ENCODE measurements around the gene GFRAL. TPM values are rescaled to one million over a fixed set of nuclear protein-coding genes. Genes with fewer than 3 reads are reported as not detected.

The GFRAL gene, protein sequence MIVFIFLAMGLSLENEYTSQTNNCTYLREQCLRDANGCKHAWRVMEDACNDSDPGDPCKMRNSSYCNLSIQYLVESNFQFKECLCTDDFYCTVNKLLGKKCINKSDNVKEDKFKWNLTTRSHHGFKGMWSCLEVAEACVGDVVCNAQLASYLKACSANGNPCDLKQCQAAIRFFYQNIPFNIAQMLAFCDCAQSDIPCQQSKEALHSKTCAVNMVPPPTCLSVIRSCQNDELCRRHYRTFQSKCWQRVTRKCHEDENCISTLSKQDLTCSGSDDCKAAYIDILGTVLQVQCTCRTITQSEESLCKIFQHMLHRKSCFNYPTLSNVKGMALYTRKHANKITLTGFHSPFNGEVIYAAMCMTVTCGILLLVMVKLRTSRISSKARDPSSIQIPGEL
- total RNA-seq (2014; rRNA removed) = not detected in 2 replicates
- Bru-seq, nascent RNA = percentile 2 among the genes with signal in this experiment
- percentile 1 among the genes with signal in this experiment for BruChase-seq, experiment 1, labeled RNA remaining after a 6-hour chase
- percentile 3 among the genes with signal in this experiment for BruChase-seq, experiment 2, labeled RNA remaining after a 2-hour chase
- long read RNA-seq = 0 reads

DNA sequence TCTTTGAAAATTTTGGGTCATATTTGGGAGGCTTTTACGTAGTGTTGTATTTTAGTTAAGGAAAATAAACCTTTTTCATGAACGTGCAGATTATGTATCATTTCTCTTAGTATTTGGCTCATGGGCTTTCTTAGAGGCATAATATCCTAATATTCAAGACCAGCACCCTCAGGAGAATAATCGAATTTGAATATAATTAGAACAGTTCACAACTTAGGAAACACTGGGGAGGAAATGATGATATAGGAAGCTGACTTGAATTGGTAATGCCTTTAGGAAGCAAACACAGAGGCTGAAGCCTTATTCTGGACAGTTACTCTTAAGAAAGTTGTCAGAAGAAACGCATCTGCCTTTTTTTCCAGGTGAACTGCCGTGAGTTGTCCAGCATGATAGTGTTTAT, at the start of gene GFRAL:
Gene GFRAL (plus strand): TSS at position 301 of the 400 bp plus-strand sequence. CDS start 86 bp downstream, at position 387.
- POLR2A ChIA-PET (ENCODE audit: unreplicated experiment) = no interaction called here
- H3K79me2 ChIP-seq (ENCODE audit: low read length) = no peaks in the 10 kb centered on the region
- TF ChIP-seq EZH2 (IDR thresholded peaks at IDR 0.05; ENCODE audit: low read length, unreplicated experiment) = no peak
- TF ChIP-seq EZH2phosphoT487 (IDR thresholded peaks at IDR 0.05; ENCODE audit: borderline replicate concordance, low read length) = no peak
- TF ChIP-seq, protein P1, sequence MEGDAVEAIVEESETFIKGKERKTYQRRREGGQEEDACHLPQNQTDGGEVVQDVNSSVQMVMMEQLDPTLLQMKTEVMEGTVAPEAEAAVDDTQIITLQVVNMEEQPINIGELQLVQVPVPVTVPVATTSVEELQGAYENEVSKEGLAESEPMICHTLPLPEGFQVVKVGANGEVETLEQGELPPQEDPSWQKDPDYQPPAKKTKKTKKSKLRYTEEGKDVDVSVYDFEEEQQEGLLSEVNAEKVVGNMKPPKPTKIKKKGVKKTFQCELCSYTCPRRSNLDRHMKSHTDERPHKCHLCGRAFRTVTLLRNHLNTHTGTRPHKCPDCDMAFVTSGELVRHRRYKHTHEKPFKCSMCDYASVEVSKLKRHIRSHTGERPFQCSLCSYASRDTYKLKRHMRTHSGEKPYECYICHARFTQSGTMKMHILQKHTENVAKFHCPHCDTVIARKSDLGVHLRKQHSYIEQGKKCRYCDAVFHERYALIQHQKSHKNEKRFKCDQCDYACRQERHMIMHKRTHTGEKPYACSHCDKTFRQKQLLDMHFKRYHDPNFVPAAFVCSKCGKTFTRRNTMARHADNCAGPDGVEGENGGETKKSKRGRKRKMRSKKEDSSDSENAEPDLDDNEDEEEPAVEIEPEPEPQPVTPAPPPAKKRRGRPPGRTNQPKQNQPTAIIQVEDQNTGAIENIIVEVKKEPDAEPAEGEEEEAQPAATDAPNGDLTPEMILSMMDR (conservative IDR thresholded peaks at IDR 0.05; ENCODE audit: low read depth, low read length) = no peak
- ATAC-seq = no peak
- H3K4me2 ChIP-seq (ENCODE audit: low read length) = no peak within 1 kb of the TSS
- no peaks in the 10 kb centered on the region for H4K20me1 ChIP-seq (ENCODE audit: low read length)
- no peak within 1 kb of the TSS for H3K4me3 ChIP-seq (ENCODE audit: low read length)
- no peaks in the 10 kb centered on the region for H3K9me3 ChIP-seq (ENCODE audit: low read length)
- H3K9me2 ChIP-seq (replicated peaks; ENCODE audit: low read length) = no peaks in the 10 kb centered on the region
- DNase-seq = no peak
- H3K36me3 ChIP-seq (ENCODE audit: low read depth, low read length) = no peaks in the 10 kb centered on the region
- BruUV-seq (replicated peaks) = no TSS peak
- CTCF ChIA-PET = no interaction called here
- H3K4me1 ChIP-seq (ENCODE audit: insufficient read depth, low read length) = no peaks in the 10 kb centered on the region
- H2AFZ ChIP-seq (ENCODE audit: low read length) = no peak within 1 kb of the TSS
- peaks cover 49% of the 10 kb centered on the region for H3K27me3 ChIP-seq (ENCODE audit: low read length)
- no peak within 1 kb of the TSS for H3K27ac ChIP-seq (ENCODE audit: low read length)
- intact Hi-C loops (cut with micrococcal nuclease) = no loop called here
- H3K9ac ChIP-seq (ENCODE audit: low read length) = no peak within 1 kb of the TSS
- H3F3A ChIP-seq (ENCODE audit: low read length, unreplicated experiment) = no peaks in the 10 kb centered on the region

DNA sequence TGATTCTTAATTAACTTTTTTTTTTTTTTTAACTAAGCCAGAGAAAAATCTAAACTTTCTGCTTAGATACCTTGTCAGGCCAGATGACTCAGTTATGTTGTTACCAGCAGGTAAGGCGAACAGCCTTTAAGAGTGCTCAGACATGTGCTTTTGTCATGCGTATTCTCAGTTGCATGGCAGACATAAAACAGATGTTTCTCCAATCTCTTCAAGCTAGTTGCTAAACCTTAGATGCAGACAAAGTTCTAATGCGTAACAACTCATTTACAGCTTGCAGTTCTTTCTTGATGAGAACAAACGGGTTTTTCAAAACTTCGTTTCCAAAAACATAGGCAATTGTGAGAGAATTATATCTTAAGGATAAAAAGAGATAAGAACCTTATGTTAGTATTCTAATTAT, 49.6 kb upstream of the GFRAL start:
- H3K9me2 ChIP-seq (replicated peaks; ENCODE audit: low read length) = no peaks in the 10 kb centered on the region
- CTCF ChIA-PET = interaction anchor here (0.8 kb wide), 1 partner anchor 1015 kb away, joined by 3 read pairs; no protein-coding TSS in a partner anchor
- no TSS peak for BruUV-seq (replicated peaks)
- ATAC-seq = no peak
- TF ChIP-seq, protein P1 (conservative IDR thresholded peaks at IDR 0.05; ENCODE audit: low read depth, low read length) = no peak
- TF ChIP-seq EZH2phosphoT487 (IDR thresholded peaks at IDR 0.05; ENCODE audit: borderline replicate concordance, low read length) = no peak
- no peak for TF ChIP-seq EZH2 (IDR thresholded peaks at IDR 0.05; ENCODE audit: low read length, unreplicated experiment)
- no peak overlapping the region for H3K4me2 ChIP-seq (ENCODE audit: low read length)
- H3K9me3 ChIP-seq (ENCODE audit: low read length) = no peaks in the 10 kb centered on the region
- no peak for DNase-seq
- H4K20me1 ChIP-seq (ENCODE audit: low read length) = no peaks in the 10 kb centered on the region
- H3K4me3 ChIP-seq (ENCODE audit: low read length) = no peak overlapping the region
- no peaks in the 10 kb centered on the region for H3K36me3 ChIP-seq (ENCODE audit: low read depth, low read length)
- H3K9ac ChIP-seq (ENCODE audit: low read length) = no peak overlapping the region
- H3F3A ChIP-seq (ENCODE audit: low read length, unreplicated experiment) = no peaks in the 10 kb centered on the region
- no peaks in the 10 kb centered on the region for H3K4me1 ChIP-seq (ENCODE audit: insufficient read depth, low read length)
- intact Hi-C loops (cut with micrococcal nuclease) = loop anchor here (5.0 kb wide), 3 partner anchors 170 to 1015 kb away; no protein-coding TSS in a partner anchor
- H2AFZ ChIP-seq (ENCODE audit: low read length) = no peak overlapping the region
- H3K79me2 ChIP-seq (ENCODE audit: low read length) = no peaks in the 10 kb centered on the region
- POLR2A ChIA-PET (ENCODE audit: unreplicated experiment) = no interaction called here
- peaks cover 56% of the 10 kb centered on the region for H3K27me3 ChIP-seq (ENCODE audit: low read length)
- H3K27ac ChIP-seq (ENCODE audit: low read length) = no peak overlapping the region

DNA sequence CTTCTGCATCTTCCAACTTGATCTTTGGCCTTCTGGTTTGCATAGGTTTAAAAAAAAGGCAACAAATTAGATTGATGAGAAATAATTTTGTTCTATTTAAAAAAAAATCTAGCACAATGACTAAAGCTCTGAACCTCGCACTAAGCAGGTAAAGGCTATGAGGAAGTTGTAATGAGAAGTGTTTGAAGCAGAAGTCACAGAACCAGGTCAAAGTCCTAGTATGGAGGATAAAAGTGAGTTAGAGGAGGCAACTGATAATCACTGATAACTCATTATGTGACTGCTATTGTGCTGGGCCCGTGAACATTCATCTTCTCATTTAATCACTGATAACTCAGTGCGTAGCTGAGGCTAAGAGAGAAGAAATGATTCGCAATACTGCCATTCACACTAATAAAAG, 46.1 kb upstream of the GFRAL start:
- Histone ChIP-seq H2AFZ (ENCODE audit: low read length) (no peak overlapping the region), H3K4me1 (ENCODE audit: insufficient read depth, low read length) (no peaks in the 10 kb centered on the region), H3K27ac (ENCODE audit: low read length) (no peak overlapping the region), H3K79me2 (ENCODE audit: low read length) (no peaks in the 10 kb centered on the region), H3K9me2 (replicated peaks; ENCODE audit: low read length) (no peaks in the 10 kb centered on the region), H3K9me3 (ENCODE audit: low read length) (no peaks in the 10 kb centered on the region), H3K27me3 (ENCODE audit: low read length) (peaks cover 69% of the 10 kb centered on the region), H3K9ac (ENCODE audit: low read length) (no peak overlapping the region), H3F3A (ENCODE audit: low read length, unreplicated experiment) (no peaks in the 10 kb centered on the region), H3K4me2 (ENCODE audit: low read length) (no peak overlapping the region), H3K36me3 (ENCODE audit: low read depth, low read length) (no peaks in the 10 kb centered on the region), H3K4me3 (ENCODE audit: low read length) (no peak overlapping the region), H4K20me1 (ENCODE audit: low read length) (no peaks in the 10 kb centered on the region)
- ATAC-seq (no peak), DNase-seq (no peak)
- CTCF ChIA-PET = no interaction called here
- POLR2A ChIA-PET (ENCODE audit: unreplicated experiment) = no interaction called here
- intact Hi-C loops (cut with micrococcal nuclease) = no loop called here
- TF ChIP-seq EZH2 (IDR thresholded peaks at IDR 0.05; ENCODE audit: low read length, unreplicated experiment) (no peak), EZH2phosphoT487 (IDR thresholded peaks at IDR 0.05; ENCODE audit: borderline replicate concordance, low read length) (no peak)
- TF ChIP-seq, protein P1 (conservative IDR thresholded peaks at IDR 0.05; ENCODE audit: low read depth, low read length) = no peak
- no TSS peak for BruUV-seq (replicated peaks)

All from PC-3 (cell line).